Right kidney (tissue), 1 donor: ENCODE data around the gene DDX39A.
"Not testable (repeated sequence)": the region's sequence is repeated elsewhere in the genome, so short reads cannot be mapped to it uniquely, and the experiment has no call there.

Source experiments
- DNase-seq: peaks from one replicate; pipeline ENCODE4 v3.0.0-alpha.2; 2016

Gene DDX39A

GRCh38 chr19:14409146-14410023 lies 9.8 kb downstream of the DDX39A start:
- no peak for DNase-seq

- no peak for DNase-seq
Observed at GRCh38 chr19:14408491-14409145, 10.5 kb downstream of the DDX39A start.

GRCh38 chr19:14407605-14408484 lies 11.3 kb downstream of the DDX39A start:
- DNase-seq: no peak

GRCh38 chr19:14406645-14407401 lies 12.3 kb downstream of the DDX39A start:
- DNase-seq: no peak

- DNase-seq: peak; percentile 85
Observed at GRCh38 chr19:14405758-14406644, 13.1 kb downstream of the DDX39A start.

- DNase-seq: no peak
Observed at GRCh38 chr19:14405380-14405757, 13.8 kb downstream of the DDX39A start.

GRCh38 chr19:14404312-14404711 lies 14.8 kb downstream of the DDX39A start:
- no peak for DNase-seq

GRCh38 chr19:14403145-14403930 lies 15.8 kb downstream of the DDX39A start:
- DNase-seq: not testable (repeated sequence)

- DNase-seq: no peak
Observed at GRCh38 chr19:14402332-14403144, 16.6 kb downstream of the DDX39A start.

- no peak for DNase-seq
Observed at GRCh38 chr19:14401468-14402195, 17.5 kb downstream of the DDX39A start.

- DNase-seq: no peak
Observed at GRCh38 chr19:14400951-14401431, 18.1 kb downstream of the DDX39A start.

- DNase-seq: not testable (repeated sequence)
Observed at GRCh38 chr19:14397168-14397567, 22.0 kb downstream of the DDX39A start.

GRCh38 chr19:14396730-14397129 lies 22.4 kb downstream of the DDX39A start:
- not testable (repeated sequence) for DNase-seq

GRCh38 chr19:14395710-14396336 lies 23.3 kb downstream of the DDX39A start:
- no peak for DNase-seq

GRCh38 chr19:14395262-14395661 lies 23.9 kb downstream of the DDX39A start:
- DNase-seq: no peak

GRCh38 chr19:14394167-14394566 lies 25.0 kb downstream of the DDX39A start:
- no peak for DNase-seq

GRCh38 chr19:14393329-14393728 lies 25.8 kb downstream of the DDX39A start:
- DNase-seq: no peak
